NCI-H1436 (cell line): Measurements from ENCODE around the gene MAP3K19.
A peak's percentile ranks its signal among the peaks of the same experiment; 100 is the strongest.
"Not testable (repeated sequence)": the region's sequence is repeated elsewhere in the genome, so short reads cannot be mapped to it uniquely, and the experiment has no call there.

Experiments used
- DNase-seq: peaks from one replicate; lab custom pipeline; 2025; lab: John Stamatoyannopoulos, UW

Gene MAP3K19

DNA sequence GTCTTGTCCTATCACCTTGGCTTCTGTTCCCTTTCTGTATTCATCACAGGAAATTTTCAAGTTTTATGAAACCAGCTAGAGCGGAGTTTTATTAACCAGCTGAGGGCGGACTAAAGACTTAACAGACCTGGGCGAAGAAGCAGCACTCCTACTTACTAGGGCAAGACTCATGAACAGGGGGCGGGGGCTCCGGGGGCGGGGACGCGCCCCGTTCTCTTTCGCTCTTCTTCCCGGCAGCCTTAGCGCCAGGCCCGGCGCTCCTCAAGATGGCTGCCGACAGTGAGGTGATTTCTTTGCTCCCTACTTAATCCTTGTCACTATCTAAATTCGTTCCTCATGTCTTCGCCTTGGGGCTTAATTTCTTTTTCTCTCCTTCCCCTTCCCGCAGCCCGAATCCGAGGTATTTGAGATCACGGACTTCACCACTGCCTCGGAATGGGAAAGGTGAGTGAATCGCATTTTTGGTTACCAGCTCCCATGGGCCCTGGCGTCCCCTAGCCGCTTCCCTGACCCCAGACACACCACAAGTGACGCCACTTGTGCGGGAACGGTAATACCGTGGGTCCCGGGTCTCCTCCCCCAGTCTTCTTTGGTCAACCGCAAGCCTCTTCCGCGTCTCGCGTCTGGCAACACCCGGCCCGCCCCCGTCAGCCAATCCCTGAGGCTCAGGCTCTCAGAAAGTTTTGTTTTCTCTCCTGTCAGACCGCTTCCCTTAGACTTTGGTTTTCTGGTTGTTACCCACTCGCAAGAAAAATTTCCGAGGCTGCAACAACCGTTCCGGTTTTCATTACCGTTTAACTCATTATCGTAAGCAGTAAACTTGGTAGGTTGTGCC is 5.0 kb upstream of the MAP3K19 start, which contains the start of gene RAB3GAP1:
Gene RAB3GAP1 (plus strand): TSS at position 251 of the 835 bp plus-strand sequence. CDS start 16 bp downstream, at position 267.
- DNase-seq, result peak; percentile 81

DNA sequence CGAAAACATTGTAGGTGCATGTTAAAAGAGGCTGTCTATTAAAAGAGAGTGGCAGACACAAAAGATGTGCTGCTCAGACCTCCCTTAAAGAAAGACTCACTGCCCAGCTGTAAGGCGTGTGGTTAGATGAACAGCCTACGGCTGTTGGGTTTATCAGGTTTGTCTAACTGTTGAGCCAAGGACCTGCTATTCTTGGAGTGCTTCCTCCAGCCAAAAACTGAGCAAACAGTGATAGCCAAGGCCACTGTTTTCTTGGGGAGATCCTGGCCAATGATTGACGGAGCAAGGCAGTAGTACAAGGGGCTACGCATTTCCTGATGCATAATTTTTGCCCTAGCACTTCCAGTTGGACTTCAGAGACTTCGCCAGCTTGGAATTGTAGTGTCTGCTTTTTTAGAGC is 3.4 kb upstream of the MAP3K19 start:
- no peak for DNase-seq

DNA sequence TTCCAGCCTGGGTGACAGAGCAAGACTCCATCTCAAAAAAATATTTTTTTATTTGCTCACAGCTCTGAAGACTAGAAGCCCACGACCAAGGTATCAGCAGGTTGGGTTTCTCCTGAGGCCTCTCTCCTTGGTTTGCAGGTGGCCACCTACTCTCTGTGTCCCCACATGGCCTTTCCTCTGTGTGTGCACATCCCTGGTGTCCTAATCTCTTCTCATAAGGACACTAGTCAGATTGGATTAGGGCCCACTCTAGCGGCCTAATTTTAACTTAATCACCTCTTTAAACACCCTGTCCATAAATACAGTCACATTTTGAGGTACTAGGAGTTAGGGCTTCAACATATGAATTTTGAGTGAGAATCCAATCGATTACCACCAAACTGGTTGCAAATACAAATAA is 2.9 kb upstream of the MAP3K19 start:
- DNase-seq, result no peak

DNA sequence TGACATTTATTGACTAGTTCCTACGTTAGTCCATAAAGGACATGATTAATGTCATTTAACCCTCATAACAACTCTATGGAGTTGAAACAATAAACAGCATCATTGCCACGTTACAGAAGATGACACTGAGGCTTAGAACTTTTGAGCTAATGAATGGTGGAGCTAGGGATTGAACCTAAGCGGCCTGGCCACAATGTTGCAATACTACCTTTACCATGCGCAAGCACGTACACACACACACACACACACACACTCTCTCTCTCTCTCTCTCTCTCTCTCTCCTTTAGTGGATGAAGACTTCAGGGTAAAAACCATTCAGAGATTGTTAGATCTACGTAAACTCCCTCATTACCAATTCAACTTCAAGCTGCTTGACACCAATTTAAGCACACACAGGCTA is 875 bp upstream of the MAP3K19 start:
- no peak for DNase-seq

DNA sequence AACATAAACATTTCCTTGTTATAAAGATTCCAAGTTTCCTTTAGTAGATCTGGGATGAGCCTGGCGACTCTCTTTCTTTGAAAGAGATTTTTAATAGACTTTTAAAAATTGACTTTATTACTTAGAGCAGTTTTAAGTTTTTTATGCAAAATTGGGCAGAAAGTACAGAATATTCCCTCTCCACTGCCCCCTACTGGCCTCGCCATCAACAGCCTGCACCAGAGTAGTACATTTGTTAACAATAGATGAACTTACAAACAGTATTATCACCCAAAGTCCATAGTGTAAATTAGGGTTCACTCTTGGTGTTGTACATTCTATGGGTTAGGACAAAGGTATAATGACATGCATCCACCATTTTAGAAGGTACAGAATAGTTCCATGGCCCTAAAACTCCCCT is 3.9 kb downstream of the MAP3K19 start:
- no peak for DNase-seq

DNA sequence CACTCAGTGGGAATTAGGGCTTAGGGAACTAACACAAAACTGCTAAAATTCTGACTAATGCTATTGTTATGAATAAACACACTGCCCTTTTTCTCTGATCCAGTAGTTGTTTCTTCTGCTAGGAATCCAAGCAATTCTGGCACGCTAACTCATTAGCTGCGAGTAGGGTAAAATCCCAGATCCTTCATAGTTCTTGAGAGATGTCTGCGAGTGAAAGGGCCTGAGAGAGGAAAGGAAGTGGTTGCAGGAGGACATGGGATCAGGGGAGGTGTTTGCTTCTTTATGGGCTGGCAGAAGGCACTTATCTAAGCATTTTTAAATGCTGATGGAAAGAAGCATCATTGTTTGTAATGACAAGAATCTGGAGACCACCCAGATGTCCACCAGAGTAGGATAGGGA is 9.4 kb downstream of the MAP3K19 start:
- DNase-seq, result no peak

DNA sequence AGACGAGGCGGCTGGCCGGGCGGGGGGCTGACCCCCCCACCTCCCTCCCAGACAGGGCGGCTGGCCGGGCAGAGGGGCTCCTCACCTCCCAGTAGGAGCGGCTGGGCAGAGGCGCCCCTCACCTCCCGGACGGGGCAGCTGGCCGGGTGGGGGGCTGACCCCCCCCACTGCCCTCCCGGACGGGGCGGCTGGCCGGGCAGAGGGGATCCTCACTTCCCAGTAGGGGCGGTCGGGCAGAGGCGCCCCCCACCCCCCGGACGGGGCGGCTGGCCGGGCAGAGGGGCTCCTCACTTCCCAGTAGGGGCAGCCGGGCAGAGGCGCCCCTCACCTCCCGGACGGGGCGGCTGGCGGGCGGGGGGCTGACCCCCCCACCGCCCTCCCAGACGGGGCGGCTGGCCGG is 14.0 kb downstream of the MAP3K19 start:
- DNase-seq, result not testable (repeated sequence)

DNA sequence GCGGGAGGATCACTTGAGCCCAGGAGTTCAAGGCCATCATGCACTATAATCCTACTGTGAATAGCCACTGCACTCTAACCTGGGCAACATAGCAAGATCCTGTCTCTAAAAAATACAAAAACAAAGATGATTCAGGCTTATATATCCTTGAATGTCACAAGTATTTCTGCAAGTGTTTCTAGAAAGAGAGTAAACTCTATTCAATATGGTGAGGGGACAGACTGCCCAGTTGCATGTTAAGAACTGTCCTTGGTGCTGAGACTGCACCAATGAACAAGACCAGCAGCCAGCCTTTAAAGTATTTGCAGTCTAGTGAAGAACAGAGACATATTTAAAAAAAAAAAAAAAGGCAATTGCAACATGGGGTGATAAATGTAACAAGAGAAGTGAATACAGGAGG is 16.4 kb downstream of the MAP3K19 start:
- no peak for DNase-seq

DNA sequence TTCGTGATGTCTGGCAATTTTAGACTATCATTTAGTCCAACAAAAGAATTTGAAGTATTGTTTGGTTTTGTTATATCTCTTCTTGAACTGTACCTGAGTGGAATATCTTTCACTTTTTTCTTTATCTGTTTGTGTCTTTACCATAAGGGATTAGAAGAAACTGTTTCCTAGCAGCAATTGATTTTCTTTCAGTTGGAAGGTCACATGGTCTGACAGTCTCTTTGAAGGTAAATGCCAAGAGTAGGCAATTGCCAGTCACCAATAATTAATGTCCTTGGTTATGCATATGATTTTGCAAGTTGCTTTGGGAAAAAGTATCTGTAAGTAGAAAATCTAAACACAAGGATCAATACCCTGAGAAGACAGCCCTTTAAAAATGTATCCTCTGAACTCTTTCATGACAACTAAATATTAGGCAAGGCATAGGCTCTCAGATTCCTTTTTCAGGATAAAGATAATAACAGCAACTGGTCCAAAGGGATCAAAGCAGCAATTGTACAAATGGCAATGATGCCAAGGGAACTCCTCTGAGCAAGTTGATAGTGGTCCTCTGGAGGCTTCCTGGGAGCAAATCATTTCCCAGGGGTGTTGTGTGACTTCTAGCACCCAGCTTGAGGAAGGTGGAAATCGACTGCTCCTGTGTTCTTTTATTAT is 17.6 kb downstream of the MAP3K19 start:
- no peak for DNase-seq

DNA sequence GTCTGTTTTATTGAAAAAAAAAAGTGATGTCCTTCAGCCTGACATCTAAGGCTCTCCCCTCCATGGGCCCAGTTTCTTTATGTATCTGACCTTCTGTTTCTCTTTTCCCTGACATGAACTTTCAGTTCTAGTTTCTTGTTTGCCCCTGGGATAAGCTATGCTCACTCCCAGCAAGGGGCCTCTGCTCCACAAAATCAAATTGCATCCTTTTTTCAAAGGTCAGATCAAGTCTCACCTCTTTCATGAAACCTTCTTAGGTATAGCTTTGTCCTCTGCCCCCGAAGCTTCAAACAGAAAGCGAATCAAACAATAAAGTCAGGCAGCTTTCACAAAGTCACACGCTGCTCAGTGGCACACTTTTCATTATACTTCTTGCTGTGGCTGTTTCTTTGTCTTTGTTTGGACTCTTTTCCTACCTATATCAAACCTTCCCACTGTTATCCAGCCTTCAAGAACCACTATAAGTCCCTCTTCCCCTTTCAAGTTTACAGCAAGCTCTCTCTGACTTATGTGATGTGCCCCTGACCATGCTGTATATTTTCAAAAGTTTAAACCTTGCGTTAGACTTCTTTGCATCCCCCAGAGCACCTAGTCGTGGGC is 23.3 kb downstream of the MAP3K19 start:
- DNase-seq, result no peak

DNA sequence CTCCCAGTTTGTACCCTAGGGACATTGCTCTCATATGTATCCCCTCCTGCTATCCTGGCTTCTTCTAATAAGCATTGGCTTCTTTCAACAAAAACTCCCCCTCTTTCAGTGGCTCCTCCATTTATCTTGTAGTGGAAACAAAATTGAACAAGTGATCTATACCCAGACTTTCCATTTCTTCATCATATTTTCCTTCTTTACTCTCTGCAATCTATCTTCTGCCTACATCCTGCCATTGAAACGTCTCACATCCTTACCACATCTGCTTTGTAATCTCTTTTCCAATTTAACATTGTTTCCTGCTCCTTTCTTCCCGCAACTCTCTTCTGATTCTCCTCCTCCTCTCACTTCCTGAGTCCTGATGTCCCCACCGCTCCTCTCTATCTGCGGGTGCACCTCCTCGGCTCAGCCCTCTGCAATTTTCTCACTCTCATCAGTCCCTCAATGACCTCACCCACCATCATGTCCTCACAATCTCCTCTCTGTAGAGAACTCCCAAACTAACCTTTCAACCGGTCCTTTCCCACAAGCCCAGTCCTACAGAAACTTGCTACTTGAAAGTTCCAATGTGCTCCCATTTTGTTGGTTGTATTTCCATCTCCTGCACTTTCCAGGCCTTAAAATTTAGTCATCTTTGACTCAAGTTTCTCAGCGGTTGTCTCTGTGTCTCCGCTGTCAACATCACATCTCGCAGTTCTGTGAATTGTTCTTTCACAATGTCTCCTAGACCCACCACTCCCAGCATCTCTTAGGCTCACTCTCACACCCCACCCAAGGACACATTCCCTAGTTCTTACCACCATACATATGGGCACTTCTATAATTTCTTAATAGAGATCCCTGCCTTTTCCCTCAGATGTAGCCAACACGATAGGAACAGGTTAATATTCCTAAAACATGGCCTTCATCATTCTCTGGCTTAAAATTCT is 24.0 kb downstream of the MAP3K19 start:
- DNase-seq, result no peak

DNA sequence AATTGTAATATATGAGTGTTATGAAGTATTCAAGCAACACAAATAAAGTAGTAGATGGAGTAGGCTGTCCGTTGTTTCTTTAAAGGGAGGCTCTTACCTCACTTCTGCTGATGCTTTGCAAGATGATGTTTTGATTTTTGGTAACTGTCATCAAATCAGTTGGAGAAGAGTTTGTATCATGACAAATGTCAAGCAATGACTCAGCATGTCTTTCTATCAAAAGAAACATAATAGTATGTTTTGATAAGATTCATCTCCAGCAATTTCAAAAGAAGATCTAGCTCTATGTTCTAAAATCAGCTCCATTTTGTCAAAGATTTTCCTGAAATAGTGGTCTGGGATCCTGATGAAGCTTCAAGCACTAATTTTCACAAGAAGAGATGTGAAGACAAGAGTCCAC is 25.6 kb downstream of the MAP3K19 start:
- DNase-seq, result no peak

DNA sequence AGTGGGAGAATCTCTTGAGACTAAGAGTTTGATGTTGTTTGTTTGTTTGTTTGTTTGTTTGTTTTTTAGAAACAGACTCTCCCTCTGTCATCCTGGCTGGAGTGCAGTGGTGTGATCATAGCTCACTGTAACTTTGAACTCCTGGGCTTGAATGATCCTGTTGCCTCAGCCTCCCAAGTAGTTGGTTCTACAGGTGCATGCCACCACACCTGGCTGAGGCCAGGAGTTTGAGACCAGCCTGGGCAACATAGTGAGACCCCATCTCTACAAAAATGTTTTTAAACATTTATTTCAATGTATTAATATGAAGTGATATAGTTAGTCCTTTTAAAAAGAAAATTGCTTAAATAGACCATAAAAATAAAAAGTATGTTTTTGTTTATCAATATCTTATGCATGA is 35.6 kb downstream of the MAP3K19 start:
- no peak for DNase-seq

DNA sequence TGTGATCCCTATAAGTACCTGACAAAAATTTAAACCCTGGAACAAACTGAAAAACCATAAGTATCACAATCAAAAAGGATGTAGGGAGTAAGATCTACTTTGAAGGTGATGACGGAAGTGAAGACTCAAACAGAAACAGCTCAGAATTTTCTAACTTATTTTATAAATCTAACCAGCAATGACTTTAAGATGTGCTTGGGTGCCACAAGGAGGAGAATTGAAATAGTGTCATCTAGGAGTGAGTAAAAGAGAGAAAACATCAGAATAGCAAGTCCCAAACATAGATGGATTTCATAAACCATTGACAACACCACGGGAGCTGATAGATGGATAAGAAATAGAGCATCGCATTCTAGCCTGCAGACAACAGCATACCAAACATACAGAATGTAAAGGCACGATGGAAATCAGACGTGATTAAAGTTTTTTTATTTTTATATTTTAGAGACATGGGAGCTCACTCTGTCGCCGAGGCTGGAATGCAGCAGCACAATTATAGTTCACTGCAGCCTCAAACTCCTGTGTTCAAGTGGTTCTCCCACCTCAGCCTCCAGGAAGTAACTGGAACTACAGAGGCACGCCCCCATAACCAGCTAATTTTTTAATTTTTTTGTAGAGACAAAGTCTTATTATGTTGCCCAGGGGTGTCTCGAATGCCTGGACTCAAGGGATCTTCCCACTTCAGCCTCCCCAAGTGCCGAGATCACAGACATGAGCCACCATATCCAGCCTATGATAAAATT is 36.9 kb downstream of the MAP3K19 start:
- DNase-seq, result no peak

DNA sequence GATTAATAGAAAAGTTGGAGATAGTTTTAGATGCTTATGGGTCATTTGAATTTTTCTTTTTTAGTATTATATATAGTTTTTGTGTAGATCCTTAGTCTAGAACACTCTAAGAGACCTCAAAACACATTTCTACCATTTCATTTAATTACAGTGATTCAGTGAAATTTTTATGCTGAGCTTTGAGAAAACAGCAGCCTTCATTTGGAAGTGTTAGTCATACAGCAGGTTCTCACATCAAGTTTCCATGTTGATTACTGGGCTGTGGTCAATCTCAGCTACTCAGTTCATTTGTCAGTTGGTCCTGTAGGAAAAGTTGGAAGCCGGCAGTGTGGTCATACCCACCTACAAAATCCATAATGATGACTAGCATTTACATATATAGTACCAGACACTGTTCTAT is 37.9 kb downstream of the MAP3K19 start:
- DNase-seq, result no peak

DNA sequence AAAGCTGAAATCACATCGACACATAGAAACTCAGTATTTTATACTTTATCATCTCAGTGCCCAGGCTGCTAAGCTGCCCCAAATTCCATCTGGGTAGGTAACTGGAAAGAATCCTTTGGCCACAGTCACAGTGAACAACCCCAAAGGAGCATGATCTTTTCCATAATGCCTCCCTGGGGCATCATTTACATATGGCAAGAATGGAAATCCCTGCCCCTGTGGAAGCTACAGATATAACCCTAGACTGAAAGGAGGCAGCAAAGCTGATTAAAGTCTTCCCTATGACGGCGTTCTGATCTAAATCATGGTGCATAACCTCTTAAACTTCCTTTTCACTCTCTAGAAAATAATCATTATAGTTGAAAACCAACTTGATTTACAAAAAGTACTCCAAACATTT is 41.5 kb downstream of the MAP3K19 start:
- DNase-seq, result no peak

DNA sequence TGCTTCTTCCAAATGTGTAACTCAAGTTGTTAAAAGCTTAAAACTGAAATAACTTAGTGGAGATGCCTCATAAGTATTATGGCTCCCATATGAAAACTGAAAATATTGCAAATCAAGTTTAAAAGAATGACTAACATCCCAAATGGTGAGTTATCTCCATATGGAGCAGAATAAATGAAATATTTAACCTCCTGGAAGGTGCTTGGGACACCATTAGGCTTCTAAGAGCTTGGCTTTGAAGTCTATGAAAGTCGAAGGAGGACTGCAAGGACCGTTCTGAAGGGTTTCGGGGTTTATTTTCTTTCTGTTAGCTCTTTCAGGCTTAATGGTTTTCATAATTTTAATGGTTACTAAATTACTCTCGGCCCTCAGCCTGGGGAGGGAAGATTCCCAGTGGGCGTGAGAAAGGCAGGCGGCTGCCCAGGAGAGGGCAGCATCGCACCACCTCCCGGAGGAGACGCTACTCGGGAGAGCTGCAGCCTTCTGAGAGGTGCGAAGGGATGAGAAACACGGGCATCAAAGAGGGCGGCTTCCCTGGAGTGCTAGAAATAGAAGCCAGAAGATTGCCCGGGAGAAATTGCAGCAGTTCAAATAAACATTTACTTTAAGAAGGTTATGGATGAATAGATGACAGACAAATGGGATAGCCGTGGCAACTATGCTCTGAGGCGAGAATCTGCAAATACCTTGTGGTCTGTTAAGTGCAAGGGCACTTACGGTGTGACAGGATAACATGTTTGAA is 43.1 kb downstream of the MAP3K19 start:
- DNase-seq, result peak; percentile 62

DNA sequence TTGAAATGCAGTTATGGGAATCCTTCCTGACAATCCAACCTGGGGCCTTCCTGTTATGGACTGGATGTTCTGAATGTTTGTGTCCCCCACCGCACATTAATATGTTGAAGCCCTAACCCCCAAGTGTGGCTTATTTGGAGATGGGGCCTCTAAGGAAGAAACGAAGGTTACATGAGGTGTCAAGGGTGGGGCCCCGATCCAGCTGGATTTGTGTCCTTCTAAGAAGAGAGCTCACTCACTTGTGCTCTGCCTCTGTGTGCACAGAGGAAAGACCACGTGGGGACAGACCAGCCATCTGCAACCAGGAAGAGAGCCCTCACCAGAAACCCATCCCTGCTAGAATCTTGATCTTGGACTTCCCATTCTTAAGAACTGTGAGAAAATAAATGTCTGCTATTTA is 44.4 kb downstream of the MAP3K19 start:
- DNase-seq, result no peak

DNA sequence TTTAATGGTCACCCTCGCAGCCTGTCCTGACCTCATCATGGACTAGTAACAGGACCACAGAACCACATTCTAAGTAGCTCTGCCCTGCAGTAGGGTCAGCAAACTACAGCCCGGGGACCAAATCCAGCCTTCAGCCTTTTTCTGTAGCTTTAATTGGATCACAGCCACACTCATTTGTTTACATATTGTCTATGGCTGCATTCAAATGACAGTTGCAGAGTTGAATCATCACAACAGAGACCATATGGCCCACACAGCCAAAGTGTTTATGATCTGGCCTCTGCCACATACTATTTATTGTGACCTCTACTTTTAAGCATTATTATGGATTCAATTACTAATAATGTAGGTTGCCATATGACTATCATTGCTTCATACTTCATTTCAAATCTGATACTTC is 47.7 kb downstream of the MAP3K19 start:
- no peak for DNase-seq

DNA sequence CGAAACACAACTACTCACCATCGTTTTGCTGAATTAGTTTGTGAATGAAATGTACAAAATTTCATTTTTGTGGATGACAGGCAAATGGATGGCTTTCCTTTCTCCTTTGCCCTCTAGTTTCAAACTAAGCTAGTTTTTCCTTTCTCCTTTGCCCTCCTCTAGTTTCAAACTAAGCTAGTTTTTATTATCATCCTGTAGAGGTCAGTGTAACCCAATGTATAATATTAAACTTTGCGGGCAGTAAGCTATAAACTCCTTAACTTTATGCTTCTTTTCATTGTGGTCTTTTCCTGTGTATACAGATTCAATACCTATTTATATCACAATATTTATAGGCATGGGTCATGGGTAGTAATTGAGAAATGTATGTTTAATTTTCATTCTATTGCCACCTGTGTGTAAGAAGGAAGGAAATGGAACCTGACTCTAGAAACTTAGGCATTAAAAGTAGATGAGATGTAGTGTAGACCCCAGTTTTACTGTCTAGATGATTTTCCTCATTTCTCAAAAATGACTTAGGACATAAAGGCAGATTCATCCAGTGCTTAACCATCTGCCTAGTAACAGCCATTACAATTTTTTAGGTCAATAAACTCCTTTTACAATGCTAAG is 58.1 kb downstream of the MAP3K19 start:
- peak; percentile 20 for DNase-seq
